Panc1 (cell line): ENCODE data around the gene ASB6. TPM values are rescaled to one million over a fixed set of nuclear protein-coding genes. Genes with fewer than 3 reads are reported as not detected.

Experiments used
- ATAC-seq: fragments of 200-7000 bp; cut with Tn5 transposase; 2 replicates; pipeline ENCODE4 v1.9.1; 2020; ENCODE audit warnings: mild to moderate bottlenecking, moderate library complexity
- BruUV-seq: library from RNA; stranded (reverse); fragments of 400-500 nt; replicated peaks from 2 replicates; lab custom pipeline; 2021; lab: Mats Ljungman, UMichigan
- CTCF ChIA-PET: fragments of 300-600 bp; sonication (Branson Sonifier 250); formaldehyde crosslinking; loops from one replicate; lab custom pipeline; 2022; ENCODE audit warnings: antibody characterized with exemption; lab: Charles Lee
- POLR2A ChIA-PET: fragments of 300-600 bp; sonication (Branson Sonifier 250); formaldehyde crosslinking; loops from one replicate; lab custom pipeline; 2022; ENCODE audit warnings: antibody characterized with exemption; lab: Charles Lee
- DNase-seq: peaks from one replicate; pipeline ENCODE4 v3.0.0-alpha.2; 2010; ENCODE audit warnings: low read depth, low spot score
- H3K27ac ChIP-seq: 2 replicates; pipeline ENCODE4 v1.5.1; 2011; ENCODE audit warnings: mild to moderate bottlenecking, low read length, inconsistent platforms
- H3K27me3 ChIP-seq: fragments of 200-500 bp; sonication (Bioruptor generic); 2 replicates; pipeline ENCODE4 v1.6.0; 2014; ENCODE audit warnings: low read length, inconsistent platforms; ENCODE audit not compliant: control insufficient read depth, insufficient read depth
- H3K36me3 ChIP-seq: fragments of 200-500 bp; sonication (Bioruptor generic); 2 replicates; pipeline ENCODE4 v1.5.1; 2014; ENCODE audit warnings: inconsistent platforms, mild to moderate bottlenecking, low read length, moderate library complexity; ENCODE audit not compliant: control insufficient read depth, insufficient read depth
- H3K4me1 ChIP-seq: 2 replicates; pipeline ENCODE4 v1.5.1; 2011; ENCODE audit warnings: inconsistent platforms, mild to moderate bottlenecking, low read length, moderate library complexity; ENCODE audit not compliant: control insufficient read depth, insufficient read depth
- H3K4me3 ChIP-seq, 2 experiments: 2 replicates each; pipeline ENCODE4 v1.5.1; 2011 to 2012; ENCODE audit warnings: low read depth in 2 of 2, low read length in 2 of 2, mild to moderate bottlenecking in 2 of 2, inconsistent platforms in 1 of 2, moderate library complexity in 1 of 2
- H3K9me3 ChIP-seq: fragments of 200-500 bp; sonication (Bioruptor generic); 2 replicates; pipeline ENCODE4 v1.5.1; 2014; ENCODE audit warnings: low read depth, mild to moderate bottlenecking, inconsistent platforms, low read length, moderate library complexity; ENCODE audit not compliant: control insufficient read depth, insufficient read depth
- CTCF ChIP-seq: fragments of 450-650 bp; IDR thresholded peaks from 2 replicates; pipeline ENCODE4 v1.5.1; 2017; ENCODE audit warnings: mild to moderate bottlenecking
- POLR2AphosphoS5 ChIP-seq: IDR thresholded peaks from 2 replicates; pipeline ENCODE4 v1.6.1; 2012; ENCODE audit warnings: mild to moderate bottlenecking, low read depth, low read length, moderate library complexity
- REST ChIP-seq, 2 experiments: IDR thresholded peaks; 2 replicates each; pipeline ENCODE4 v1.6.1; 2011 to 2012; ENCODE audit warnings: low read depth in 2 of 2, control low read depth in 1 of 2, low read length in 1 of 2, mild to moderate bottlenecking in 1 of 2, moderate library complexity in 1 of 2; ENCODE audit not compliant: insufficient read depth in 1 of 2
- SIN3A ChIP-seq: IDR thresholded peaks from 2 replicates; pipeline ENCODE4 v1.6.1; 2012; ENCODE audit warnings: low read depth, mild to moderate bottlenecking, low read length, moderate library complexity, borderline replicate concordance; ENCODE audit not compliant: insufficient read depth
- in situ Hi-C: cut with HindIII; loops from 2 replicates; pipeline ENCODE4 v1.10.0; 2016; ENCODE audit warnings: low sequenced_read_pairs, low pct_unique_long_range_greater_than_20kb
- intact Hi-C: fragments of 100-400 bp; cut with micrococcal nuclease; formaldehyde crosslinking; loops from one replicate; pipeline ENCODE4 v1.10.0; 2022; ENCODE audit not compliant: unreplicated experiment
- total RNA-seq: library from RNA; stranded (reverse); gene quantifications from one replicate; pipeline ENCODE4 v1.2.1, GENCODE V29; 2021; ENCODE audit not compliant: unreplicated experiment

ASB6 gene
- total RNA-seq, 1 experiment from 2014 or later: 14.3 TPM

- no peak for TF ChIP-seq POLR2AphosphoS5
- Histone ChIP-seq H3K9me3 (no peaks in the 10 kb centered on the region), H3K4me1 (peaks cover 20% of the 10 kb centered on the region), H3K27ac (peak overlapping the region; percentile 68; the same call in 1 of the 2 replicates), H3K27me3 (no peaks in the 10 kb centered on the region), H3K36me3 (no peaks in the 10 kb centered on the region), H3K4me3 (no peak overlapping the region)
- DNase-seq (no peak), ATAC-seq (no peak)
- no TSS peak for BruUV-seq
- intact Hi-C loops: loop anchor here (5.0 kb wide), 1 partner anchor 432 kb away; the partner anchor contains the start of gene IER5L
- in situ Hi-C loops: no loop called here
- POLR2A ChIA-PET: no interaction called here
- CTCF ChIA-PET: interaction anchor here (0.6 to 1.6 kb wide), 4 partner anchors 15 to 477 kb away, joined by 3 to 4 read pairs (median 3); no protein-coding TSS in a partner anchor
These were observed 33.1 kb downstream of the ASB6 start for GRCh38 chr9:129608561-129609481.

- TF ChIP-seq SIN3A (no peak), REST (IDR thresholded peaks at IDR 0.05; ENCODE audit: insufficient read depth in 1 of 2, low read depth in 2 of 2, low read length in 1 of 2) (no peak), CTCF (no peak)
- CTCF ChIA-PET: interaction anchor here (0.6 kb wide), 1 partner anchor 192 kb away, joined by 4 read pairs; no protein-coding TSS in a partner anchor
- DNase-seq (no peak), ATAC-seq (no peak)
- intact Hi-C loops: loop anchor here (5.0 kb wide), 1 partner anchor 430 kb away; the partner anchor contains the start of gene IER5L
- H3K36me3 ChIP-seq: no peaks in the 10 kb centered on the region
- H3K27ac ChIP-seq: peak overlapping the region; percentile 63; the same call in 1 of the 2 replicates
- no peaks in the 10 kb centered on the region for H3K9me3 ChIP-seq
- H3K4me3 ChIP-seq: no peak overlapping the region
- POLR2A ChIA-PET: no interaction called here
- H3K27me3 ChIP-seq: no peaks in the 10 kb centered on the region
- no TSS peak for BruUV-seq
- peaks cover 17% of the 10 kb centered on the region for H3K4me1 ChIP-seq
- in situ Hi-C loops: no loop called here
These were observed 34.9 kb downstream of the ASB6 start for GRCh38 chr9:129607027-129607387.
